Activated CD8-positive, alpha-beta memory T cell treated with anti-CD3 and anti-CD28 coated beads, Interleukin-2, amount 50 U/mL, for 1 hour (primary cell): ENCODE data around the gene GOLM1.
"Not testable (repeated sequence)": the region's sequence is repeated elsewhere in the genome, so short reads cannot be mapped to it uniquely, and the experiment has no call there.

Source experiments
- DNase-seq: peaks from one replicate; pipeline ENCODE4 v3.0.0-alpha.2; 2020; ENCODE audit errors: extremely low read depth

The GOLM1 gene, protein sequence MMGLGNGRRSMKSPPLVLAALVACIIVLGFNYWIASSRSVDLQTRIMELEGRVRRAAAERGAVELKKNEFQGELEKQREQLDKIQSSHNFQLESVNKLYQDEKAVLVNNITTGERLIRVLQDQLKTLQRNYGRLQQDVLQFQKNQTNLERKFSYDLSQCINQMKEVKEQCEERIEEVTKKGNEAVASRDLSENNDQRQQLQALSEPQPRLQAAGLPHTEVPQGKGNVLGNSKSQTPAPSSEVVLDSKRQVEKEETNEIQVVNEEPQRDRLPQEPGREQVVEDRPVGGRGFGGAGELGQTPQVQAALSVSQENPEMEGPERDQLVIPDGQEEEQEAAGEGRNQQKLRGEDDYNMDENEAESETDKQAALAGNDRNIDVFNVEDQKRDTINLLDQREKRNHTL

DNA sequence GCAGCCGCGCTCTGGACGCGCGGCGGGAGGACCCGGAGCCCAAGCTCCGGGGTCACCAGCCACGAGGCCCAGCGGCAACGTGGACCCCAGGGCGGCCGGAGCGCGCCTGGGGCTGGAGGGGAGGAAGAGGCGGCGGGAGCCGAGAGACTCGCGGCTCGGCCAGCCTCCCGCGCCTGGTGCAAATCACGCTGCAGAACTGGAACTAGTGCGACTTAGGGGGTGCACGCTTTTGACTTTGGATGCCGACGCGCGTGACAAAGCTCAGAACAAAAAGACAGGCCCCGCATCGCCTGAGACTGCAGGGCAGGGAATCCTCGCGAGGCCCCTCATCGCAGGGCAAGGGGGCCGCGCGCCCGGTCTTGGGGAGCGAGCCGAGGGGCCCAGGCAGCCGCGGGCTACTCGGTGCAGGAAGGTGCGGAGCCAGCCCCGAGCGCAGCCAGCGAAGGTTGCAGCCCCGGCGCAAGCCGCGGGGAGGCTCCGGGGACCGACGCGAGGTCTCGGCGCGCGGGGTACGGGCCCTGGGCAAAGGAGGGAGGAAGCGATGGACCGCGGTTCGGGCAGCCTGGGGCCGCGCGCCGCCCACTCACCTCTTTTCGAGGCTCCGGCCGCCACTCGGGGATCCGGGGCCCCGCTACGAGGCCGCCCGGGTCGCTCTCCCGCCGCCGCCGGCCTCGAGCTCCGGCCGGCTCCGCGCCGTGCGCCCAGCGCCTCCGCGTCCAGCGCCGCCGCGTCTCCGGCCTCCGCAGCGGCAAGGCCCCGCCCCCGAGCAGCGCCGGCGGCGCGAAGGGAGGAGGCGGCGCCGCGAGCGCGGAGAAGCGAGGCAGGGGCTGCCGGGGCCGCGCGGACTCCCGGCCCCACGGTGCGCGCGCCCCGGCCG is at the start of gene GOLM1:
Gene GOLM1, minus strand, starts transcription at position 735 of the 877 bp plus-strand sequence. CDS start 20,238 bp downstream, outside the sequence.
- DNase-seq = no peak

DNA sequence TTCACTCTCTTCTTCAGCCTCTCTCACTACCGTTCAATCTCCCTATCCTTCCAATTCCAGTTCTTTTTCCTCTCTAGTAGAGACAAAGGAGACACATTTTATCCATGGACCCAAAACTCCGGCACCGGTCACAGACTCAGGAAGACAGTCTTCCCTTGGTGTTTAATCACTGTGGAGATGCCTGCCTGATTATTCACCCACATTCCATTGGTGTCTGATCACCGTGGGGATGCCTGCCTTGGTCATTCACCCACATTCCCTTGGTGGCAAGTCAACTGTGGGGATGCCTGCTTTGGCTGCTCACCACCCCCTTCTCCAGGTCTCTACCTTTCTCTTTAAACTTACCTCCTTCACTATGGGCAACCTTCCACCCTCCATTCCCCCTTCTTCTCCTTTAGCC is 47.3 kb upstream of the GOLM1 start:
- DNase-seq = not testable (repeated sequence)

DNA sequence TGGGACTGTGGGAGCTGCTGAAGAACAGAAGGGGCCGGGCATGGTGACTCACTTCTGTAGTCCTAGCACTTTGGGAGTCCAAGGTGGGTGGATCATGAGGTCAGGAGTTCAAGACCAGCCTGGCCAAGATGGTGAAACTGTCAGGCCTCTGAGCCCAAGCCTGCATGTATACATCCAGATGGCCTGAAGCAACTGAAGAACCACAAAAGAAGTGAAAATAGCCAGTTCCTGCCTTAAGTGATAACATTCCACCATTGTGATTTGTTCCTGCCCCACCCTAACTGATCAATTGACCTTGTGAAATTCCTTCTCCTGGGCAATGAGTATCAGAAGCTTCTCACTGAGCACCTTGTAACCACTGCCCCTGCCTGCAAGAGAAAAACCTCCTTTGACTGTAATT is 46.6 kb upstream of the GOLM1 start:
- DNase-seq = not testable (repeated sequence)

DNA sequence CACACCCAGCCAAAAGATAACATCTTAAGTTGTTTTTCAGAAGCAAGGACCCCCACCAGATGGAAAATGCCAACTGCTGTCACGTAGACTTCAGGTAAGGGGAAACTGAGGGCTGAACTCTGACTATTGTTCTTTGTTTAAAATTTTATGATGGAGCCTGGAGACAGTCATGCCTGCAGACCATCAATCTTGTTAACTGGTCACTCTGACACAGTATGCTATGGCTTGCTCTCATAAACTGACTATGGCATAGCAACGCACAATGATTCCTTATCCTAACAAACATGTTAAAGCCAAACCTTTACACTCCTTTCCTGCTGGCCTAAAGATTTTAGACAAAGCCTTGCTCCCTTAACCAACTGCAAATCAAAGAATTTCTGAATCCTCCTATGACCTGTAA is 43.6 kb upstream of the GOLM1 start:
- DNase-seq = no peak

DNA sequence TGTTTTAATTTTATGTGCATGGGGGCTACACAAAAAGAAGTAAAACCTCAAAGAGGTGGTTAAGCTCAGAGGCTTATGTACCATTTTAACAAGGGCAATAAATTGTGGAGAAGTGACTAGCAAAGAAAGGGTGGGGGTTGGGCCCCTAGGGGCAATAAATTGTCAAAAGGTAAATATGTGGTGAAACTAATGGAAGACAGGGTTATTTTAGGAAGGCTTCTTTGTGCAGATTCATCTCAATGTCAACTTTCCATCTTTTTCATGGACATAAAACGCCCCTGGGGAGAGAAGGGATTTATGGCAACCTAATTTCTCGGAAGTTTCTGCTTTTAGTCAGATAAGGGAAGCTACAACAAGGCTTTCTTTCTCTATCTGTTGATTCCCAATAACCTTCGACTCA is 42.5 kb upstream of the GOLM1 start:
- DNase-seq = no peak

DNA sequence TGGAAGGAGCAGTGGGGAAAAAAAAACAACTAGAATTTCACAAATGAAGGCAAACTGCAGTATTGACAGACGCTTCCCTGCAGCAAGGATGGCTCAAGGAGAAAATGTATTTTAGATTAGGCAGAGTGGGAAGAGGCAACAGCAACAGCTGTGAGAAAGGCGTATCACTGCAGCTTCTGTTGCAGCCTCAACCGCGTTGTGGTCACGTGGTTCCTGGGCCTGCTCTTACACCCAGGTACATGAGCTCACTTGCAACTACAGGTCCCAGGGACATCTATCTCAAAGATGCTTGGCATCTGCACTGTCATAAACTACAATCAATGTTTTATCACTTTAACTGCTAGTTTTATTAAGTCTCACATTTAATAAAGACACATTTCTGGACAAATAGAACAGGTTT is 36.0 kb upstream of the GOLM1 start:
- DNase-seq = no peak

DNA sequence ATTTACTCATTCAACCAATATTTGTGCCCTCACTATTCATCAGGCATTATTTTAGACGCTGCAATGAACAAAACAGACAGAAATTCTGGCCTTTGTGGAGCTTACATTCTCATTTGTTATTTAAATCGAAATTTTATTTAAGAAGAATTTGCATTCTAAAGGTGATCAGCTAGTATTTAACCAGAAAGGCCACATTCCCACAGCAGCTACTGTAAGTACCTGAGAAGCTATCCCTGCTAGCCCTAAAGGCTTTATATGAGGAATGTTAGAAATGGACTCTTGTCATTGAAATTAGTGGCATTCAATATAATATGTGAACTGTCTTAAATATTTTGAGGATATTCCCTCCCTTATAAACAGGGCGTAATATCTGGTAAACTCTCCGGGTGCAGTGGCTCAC is 35.0 kb upstream of the GOLM1 start:
- DNase-seq = no peak

DNA sequence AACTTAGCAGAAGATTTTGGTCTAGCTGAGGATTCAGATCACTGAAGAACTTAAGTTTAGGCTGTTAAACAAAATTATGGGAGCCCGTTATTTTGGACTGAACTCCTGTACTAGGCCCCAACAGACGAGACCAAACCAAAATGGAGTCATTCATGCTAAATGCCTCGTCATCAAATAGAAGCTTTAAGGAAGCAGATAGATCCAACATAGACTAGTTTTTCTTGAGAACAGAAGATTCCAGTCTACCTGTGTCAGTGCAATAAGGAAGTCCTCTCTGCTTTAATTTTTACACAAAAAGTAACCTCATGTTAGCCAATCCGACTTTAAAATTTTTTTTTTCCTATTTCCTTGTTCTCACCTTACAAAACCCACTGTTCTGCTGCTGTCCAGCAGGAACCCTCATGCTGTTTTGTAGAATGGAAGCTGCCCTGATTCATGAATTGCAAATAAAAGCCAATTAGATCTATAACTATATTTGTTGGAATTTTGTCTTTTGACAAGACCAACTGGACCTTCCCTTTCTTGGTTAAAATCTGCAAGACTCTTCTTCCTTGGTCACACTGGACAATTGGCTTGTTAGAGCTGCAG is 29.0 kb upstream of the GOLM1 start:
- DNase-seq = no peak

DNA sequence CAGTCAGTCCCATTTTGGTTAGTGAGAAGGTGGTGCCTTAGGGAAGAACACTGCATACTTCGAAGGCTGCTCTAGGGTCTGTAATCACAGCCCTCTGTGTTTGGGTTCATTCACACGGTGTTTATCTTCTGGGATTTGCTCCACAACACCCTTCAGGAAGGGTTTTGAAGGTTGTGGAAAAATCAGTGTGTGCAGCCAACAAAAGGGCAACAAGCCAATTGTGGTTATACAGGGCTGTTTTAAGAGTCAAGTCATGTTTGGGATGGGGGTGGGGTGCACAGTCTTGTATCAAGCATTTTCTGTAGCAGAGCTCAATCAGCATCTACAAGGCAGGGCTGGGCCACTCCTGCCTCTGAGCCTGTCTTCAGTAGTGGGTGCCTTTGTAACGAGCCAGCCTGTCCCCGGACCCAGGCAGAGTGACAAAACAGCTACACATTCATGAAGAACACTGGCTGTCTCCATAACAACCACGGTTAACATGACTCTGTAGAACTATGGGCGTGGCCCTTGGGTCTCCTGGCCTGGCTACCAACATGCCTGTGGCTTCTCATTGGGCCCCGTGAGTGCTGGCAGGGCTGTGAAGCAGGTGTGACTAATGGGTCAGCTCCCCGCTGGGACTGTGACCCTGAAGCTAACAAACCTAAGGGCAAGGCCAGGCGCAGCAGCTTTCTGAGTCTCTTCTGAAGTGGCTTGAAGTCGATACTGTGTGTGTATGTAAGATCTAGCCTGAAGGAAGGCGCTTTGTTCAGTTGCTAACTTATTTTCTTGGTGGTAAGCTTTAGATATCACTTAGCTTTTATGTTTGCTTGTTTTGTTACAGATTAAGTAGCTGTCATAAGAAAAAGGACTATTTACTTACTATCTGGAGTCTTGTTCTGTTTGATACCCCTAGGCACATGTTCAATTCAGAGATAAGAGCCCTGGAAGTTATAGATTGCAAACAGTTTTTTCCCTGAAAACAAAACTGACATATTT is 27.9 kb upstream of the GOLM1 start:
- no peak for DNase-seq

DNA sequence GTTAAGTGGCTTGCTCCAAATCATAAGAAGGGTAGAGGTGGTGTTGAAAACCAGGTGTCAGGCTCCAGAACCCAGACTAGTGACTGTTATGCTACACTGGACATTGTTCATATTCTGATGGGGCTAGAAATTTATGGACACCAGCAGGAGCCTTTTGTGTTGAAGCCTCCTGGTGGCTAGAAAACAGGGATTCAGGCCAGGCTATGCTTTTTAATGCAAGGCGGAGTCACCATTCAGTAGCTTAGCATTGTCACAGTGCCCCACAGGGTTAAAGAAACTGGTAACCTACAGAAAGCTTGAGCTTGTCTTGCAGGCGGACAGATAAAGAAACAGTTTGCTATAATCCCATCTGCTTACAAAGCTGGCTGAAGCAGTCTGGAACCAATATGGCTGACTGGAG is 23.0 kb upstream of the GOLM1 start:
- no peak for DNase-seq

DNA sequence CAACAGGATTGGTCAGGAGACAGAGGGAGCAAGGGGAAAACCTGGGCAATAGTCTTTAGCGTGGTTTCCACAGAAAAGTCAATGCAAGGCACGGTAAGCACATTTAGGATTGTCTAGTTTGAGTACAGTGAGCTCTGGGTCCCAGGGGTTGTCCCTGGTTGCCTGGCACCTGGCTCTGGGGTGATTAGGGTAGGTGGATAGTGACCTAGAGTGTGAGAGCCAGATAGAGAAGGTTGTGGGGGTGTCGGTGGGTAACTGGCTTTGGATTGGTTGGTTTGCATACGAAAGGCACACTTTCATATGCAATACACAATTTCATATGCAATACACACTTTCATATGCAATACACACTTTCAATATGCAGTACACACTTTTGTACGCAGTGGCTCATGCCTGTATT is 20.1 kb upstream of the GOLM1 start:
- DNase-seq = no peak

DNA sequence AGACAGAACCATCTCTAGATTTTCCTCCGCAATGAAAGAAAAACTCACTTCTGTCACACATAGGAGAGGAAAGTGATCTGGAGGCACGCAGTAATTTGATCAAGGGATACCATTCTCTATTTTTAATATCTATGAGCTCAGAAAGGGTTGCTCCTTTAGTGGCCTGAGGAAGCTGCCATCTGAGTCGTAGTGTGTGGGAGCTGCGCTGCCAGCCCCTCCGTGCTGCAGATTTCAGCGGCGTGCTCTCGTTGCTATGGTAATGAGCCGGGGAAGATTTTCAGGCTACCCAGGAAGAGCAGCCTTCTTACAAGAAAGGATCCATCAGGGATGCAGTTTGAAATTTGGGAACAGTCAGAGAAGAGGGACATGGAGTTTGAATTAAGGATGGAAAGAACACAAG is 17.1 kb upstream of the GOLM1 start:
- no peak for DNase-seq

DNA sequence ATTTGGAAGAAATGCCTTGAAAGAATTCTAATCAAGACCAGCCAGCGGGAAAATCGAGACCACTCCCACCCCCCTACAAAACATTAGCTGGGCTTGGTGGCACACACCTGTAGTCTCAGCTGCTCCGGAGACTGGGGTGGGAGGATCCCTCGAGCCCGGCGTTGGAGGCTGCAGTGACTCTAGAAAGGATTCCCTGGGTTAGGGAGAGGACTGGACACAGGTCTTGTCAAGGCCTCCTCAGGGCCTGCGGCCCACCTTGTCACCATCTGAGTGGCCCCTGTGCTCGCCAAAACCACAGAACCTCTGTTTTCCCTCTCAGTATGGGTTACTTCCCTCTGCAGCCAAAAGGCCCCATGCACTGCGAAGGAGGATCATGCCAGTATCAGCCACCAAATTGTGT is 16.5 kb upstream of the GOLM1 start:
- no peak for DNase-seq

DNA sequence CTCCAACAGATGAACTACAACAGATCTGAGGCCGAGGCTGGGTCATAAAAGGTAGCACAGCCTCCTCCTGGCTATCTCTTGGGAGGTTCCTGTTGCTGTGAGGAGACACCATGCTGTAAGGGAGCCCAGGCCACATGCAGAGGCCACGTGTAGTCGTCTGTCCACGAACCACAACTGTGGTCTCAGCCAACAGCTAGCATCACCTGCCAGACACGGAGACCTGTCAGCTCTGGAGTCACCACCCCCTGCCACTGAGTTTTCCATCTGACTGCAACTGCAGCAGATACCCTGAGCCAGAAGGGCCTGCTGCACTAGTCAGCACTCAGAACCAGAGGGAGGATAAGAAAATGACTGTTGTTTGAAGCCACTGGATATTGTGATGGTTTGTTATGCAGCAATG is 12.7 kb upstream of the GOLM1 start:
- DNase-seq = no peak

DNA sequence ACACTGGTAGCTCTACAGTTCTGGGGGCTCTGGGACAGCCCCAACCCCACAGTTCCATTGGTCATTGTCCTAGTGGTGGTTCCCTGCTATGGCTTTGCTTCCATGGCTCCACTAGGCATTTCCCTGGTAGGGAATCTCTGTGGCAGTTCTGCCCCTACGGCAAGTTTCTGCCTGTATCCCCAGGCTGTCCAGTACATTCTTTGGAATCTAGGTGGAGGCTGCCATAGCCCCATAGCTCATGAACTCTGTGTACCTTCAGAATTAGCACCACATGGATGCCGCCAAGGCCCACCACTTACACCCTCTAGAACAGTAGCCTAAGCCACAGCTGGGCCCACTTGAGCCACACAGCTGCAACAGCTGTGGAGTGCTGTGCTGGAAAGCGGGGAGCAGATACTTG is 3.3 kb upstream of the GOLM1 start:
- DNase-seq = no peak

DNA sequence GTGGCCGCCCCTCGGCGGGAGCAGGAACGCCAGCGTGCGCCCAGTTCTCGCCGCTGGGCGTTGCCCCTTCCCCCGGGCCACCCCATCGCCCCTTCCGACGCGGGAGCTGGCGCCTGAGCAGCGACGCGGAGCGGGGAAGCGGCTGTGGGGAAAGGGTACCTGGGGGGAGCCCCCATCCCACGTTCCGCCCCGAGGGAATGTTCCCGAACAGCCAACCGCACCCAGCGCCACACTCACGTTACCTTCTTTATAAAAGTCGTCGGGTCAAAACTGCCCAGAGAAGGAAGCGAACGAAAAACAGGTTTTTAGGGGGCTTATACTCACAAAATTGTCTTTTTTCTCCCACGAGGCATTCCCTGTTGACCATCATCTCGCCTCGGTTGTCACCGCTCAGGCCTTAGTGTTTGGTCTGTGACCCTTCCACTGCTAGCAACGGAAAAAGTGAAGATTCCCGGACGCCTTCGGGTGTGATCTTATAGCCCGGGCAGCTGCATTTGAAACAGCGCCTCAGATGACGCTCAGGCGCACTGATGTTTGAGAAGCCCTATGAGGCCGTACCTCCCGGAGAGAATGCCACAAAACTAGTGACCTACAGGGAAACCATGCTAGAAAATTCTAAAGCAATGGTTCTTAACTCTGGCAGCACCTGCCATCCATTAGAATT is 475 bp upstream of the GOLM1 start:
- DNase-seq = no peak

DNA sequence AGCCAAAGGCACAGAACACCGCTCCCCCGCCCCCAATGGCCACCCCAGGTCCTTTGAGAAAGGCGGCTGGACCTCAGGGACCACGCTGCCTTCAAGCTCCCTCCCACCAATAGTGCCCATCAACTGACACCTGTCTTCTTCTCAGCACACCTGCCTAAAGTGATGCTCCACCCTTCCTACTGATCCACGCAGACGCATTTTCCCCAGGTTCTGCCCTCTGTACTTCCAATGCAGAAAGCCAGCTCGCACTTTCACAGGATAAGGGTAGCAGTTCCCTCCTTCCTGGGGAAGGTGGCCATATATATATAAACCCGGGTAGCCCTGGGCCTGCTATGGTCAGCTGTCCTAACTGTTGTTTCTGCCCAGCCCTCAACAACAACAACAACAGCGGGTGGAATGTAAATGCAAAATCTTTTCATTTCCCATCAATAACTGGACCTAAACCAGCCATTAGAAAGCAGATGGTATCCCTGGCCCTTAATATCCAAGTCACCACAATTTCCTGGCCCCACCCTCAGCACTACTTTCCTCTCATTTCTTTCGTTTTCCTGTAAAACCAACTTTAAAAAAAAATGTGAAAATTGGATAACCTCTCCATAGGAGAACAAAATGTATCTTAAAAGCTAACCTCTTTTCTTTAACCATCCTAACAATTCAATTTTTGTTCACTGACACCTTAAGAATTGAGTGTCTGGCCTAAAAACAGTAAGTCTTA is 1.7 kb downstream of the GOLM1 start:
- no peak for DNase-seq

DNA sequence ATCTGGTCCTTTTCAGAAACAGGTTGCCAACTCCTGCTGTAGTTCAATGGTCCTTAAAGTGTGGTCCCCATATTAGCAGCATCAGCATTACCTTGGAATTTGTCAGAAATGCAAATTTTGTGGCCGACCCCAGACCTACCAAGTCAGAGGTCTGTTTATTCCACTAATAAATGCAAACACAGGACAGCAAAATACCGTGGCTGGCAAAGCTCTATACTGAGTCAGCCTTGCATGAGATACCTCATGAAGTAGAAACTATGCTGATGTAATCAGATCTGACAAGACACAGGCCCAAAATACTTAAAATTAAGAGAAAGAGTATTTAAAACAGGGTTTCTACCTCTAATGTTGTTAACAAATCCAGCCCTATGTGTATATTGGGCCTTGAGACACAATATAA is 3.0 kb downstream of the GOLM1 start:
- DNase-seq = no peak

DNA sequence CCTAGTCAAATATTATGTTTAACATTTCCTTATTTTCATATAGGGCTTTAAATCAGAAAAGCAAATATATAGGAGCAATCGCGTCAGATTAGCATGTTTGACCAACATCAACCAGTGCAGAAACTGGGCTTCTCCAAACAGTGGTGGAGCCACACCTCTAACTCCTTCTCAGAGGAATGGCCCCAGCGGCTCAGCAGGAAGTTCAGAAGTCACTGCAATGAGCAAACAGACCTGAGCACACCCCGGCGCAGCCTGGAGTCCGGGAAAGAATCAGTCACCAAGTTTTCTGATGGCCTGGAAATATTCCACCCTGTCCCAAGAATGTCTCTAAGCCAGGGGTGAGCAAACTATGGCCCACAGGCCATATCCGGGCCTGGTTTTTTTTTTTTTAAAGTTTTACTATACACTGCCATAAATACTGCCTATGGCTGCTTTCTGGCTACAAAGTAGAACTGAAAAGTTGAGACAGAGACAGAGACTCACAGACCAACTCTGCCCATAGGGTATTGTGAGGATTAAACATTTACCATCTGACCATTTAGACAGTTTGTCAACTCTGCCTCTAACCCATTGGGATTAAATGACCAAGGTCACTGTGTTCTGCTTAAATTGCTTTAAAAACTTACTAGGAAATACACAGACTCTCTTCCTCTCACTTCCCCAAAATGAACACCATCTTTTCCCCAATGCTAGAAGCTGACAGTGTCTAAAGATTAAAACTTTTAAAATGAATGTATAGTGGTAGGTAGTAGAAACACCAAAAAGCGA is 5.4 kb downstream of the GOLM1 start:
- no peak for DNase-seq

DNA sequence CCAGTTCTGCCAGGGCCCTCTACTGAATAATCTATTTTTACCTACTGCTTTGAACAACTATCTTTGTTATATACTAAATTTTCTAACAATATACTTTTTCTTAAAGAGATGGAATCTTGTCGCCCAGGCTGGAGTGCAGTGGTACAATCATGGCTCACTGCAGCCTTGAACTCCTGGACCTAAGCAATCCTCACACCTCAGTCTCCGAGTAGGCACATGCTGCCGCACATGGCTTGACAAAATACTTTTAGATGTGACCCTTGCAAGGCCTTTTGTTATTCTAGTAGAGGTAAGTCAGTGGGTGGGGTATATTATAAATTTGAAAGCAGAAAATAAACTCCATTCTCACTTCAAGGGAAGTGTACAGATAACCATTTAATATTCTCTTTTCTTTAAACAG is 7.9 kb downstream of the GOLM1 start:
- no peak for DNase-seq
